Upper lobe of left lung (tissue), 6 donors: ENCODE measurements around the gene ATP6V0C. TPM values are rescaled to one million over a fixed set of nuclear protein-coding genes. Genes with fewer than 3 reads are reported as not detected.

ENCODE experiments used
- ATAC-seq, 2 donors: fragments of 200-7000 bp; cut with Tn5 transposase; one replicate each; pipeline ENCODE4 v1.9.1; 2022; ENCODE audit warnings: mild to moderate bottlenecking in 2 of 2, moderate library complexity in 2 of 2; ENCODE audit not compliant: low FRiP score in 2 of 2
- DNase-seq, 2 donors: peaks; one replicate each; pipeline ENCODE4 v3.0.0-alpha.2; 2019 to 2020
- H3K27ac ChIP-seq, 4 donors: fragments of 200-600 bp; sonication (generic); one replicate each; pipeline ENCODE4 v1.5.1; 2016 to 2019
- H3K27me3 ChIP-seq, 4 donors: fragments of 200-600 bp; sonication (generic); one replicate each; pipeline ENCODE4 v1.5.1; 2017 to 2019
- H3K36me3 ChIP-seq, 4 donors: fragments of 200-600 bp; sonication (generic); one replicate each; pipeline ENCODE4 v1.5.1; 2016 to 2019
- H3K4me1 ChIP-seq, 4 donors: fragments of 200-600 bp; sonication (generic); one replicate each; pipeline ENCODE4 v1.5.1; 2018 to 2019
- H3K4me3 ChIP-seq, 4 donors: fragments of 200-600 bp; sonication (generic); one replicate each; pipeline ENCODE4 v1.5.1; 2017 to 2019; ENCODE audit warnings: mild to moderate bottlenecking in 2 of 4, moderate library complexity in 1 of 4
- H3K9me3 ChIP-seq, 4 donors: fragments of 200-600 bp; sonication (generic); one replicate each; pipeline ENCODE4 v1.5.1; 2018 to 2019
- EP300 ChIP-seq, 4 donors: sonication (generic); formaldehyde crosslinking; IDR thresholded peaks; one replicate each; pipeline ENCODE4 v1.5.1; 2017; ENCODE audit warnings: antibody characterized with exemption in 4 of 4, control low read depth in 2 of 4
- POLR2A ChIP-seq, 4 donors: fragments of 450-650 bp; IDR thresholded peaks; one replicate each; pipeline ENCODE4 v1.5.1; 2016 to 2017; ENCODE audit warnings: antibody characterized with exemption in 4 of 4, mild to moderate bottlenecking in 2 of 4
- POLR2AphosphoS5 ChIP-seq, 2 donors: sonication (generic); formaldehyde crosslinking; IDR thresholded peaks; one replicate each; pipeline ENCODE4 v1.5.1; 2017; ENCODE audit warnings: antibody characterized with exemption in 2 of 2
- WGBS, 2 donors: methylation state at CpG; one replicate each; pipeline ENCODE4 v1.1.5; 2017 to 2018; 5-methylcytosine and 5-hydroxymethylcytosine counted together
- total RNA-seq, 6 donors: library from RNA; depleted of rRNA in 4 of 6; stranded (reverse); fragments of >200 nt in 4 of 6; gene quantifications; one replicate each; pipeline versions ENCODE4 v1.1.0 to v1.2.1, GENCODE V29; 2016 to 2021
- TF ChIP-seq, protein P1 (sequence below), 6 experiments: fragments of 450-650 bp in 4 of 6; fragments of 200-600 bp in 2 of 6; sonication (generic) in 2 of 6; IDR thresholded peaks; one replicate each; pipeline ENCODE4 v1.5.1; 2016 to 2019; ENCODE audit warnings: antibody characterized with exemption in 6 of 6
- donor health status: DM: no; HTN: no; CAD: no; lungs with moderate emphysema.
- donor health status: DM: no; HTN: yes; CAD: no; lungs with severe emphysema.

The ATP6V0C gene
- total RNA-seq, 6 donors from 2014 or later: 84.9 to 332 (median 164) TPM

DNA sequence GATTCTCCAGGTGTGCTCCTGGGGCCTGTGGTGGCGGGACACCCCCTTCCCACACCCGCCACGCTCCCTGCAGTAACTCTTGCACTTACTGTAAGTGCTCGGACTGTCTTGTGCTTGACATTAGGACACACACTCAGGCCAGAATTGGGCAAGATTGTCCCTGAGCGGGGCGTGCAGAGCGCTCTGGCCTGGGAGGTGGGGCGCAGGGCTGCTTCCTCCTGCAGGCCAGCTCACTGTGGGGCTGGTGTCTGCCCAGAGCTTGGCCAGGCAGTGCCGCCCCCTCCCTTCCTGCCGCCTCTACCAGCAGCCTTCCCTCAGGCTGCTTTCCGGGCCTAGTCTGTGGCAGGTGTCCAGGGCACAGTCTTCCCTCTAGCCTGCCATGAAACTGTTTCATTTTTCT lies 6.1 kb upstream of the ATP6V0C start:
- peak; percentile 83 to 84 for DNase-seq
- Histone ChIP-seq H3K27ac (peak overlapping the region; percentile 69 to 82 (median 74)), H3K27me3 (no peaks in the 10 kb centered on the region), H3K4me3 (no peak overlapping the region), H3K4me1 (peaks cover 7 to 32% (median 22%) of the 10 kb centered on the region in 4 donors), H3K36me3 (no peaks in the 10 kb centered on the region), H3K9me3 (no peaks in the 10 kb centered on the region)
- peak; percentile 81 for ATAC-seq
- peak in 1 of 4 donors; percentile 41 for TF ChIP-seq EP300 (IDR thresholded peaks at IDR 0.05)
- peak in 1 of 4 donors; percentile 29 for TF ChIP-seq POLR2A (IDR thresholded peaks at IDR 0.05)
- TF ChIP-seq, protein P1, sequence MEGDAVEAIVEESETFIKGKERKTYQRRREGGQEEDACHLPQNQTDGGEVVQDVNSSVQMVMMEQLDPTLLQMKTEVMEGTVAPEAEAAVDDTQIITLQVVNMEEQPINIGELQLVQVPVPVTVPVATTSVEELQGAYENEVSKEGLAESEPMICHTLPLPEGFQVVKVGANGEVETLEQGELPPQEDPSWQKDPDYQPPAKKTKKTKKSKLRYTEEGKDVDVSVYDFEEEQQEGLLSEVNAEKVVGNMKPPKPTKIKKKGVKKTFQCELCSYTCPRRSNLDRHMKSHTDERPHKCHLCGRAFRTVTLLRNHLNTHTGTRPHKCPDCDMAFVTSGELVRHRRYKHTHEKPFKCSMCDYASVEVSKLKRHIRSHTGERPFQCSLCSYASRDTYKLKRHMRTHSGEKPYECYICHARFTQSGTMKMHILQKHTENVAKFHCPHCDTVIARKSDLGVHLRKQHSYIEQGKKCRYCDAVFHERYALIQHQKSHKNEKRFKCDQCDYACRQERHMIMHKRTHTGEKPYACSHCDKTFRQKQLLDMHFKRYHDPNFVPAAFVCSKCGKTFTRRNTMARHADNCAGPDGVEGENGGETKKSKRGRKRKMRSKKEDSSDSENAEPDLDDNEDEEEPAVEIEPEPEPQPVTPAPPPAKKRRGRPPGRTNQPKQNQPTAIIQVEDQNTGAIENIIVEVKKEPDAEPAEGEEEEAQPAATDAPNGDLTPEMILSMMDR (IDR thresholded peaks at IDR 0.05): no peak
- peak; percentile 47 to 61 for TF ChIP-seq POLR2AphosphoS5 (IDR thresholded peaks at IDR 0.05)
- 66 to 96% methylated on average over 3 to 11 of the region's 11 CpGs for WGBS, 2 donors

DNA sequence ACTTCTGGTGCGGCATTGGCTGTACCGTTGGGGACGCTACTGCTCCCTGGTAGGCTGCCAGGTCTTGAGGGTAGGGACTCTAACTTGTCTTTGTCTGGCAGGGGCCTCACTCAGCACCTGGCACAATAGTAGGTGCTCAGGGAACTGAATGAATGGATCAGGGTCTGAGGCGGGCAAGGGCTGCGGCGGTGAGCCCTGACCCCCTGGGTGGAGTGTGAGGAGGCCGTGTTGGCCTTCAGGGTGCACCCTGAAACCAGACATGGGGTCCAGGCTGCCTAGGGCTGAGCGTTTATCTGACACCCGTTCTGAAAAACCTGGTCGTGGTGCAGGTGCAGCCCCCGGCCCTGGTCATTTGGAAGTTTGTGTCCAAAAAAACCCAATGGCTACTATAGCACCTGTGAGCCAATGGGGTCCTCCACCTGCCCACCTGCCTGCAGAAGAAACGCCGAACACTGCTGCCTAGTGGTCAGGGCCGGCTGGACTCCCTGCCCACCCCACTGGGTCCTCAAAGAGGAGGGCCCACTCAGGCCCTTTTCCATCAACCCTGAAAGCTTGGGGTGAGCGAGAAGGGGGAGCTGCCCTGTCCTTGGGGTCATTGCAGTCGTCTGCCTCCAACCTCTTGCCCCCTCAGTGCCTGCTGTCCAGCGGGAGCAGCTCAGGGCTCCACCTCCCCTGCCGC lies 4.9 kb upstream of the ATP6V0C start:
- H3K4me1 ChIP-seq: peaks cover 8 to 34% (median 23%) of the 10 kb centered on the region in 4 donors
- DNase-seq (peak in 1 of 2 donors; percentile 67), ATAC-seq (no peak)
- no peaks in the 10 kb centered on the region for H3K9me3 ChIP-seq
- WGBS, 2 donors: 90 to 92% methylated on average over 16 to 18 of the region's 18 CpGs
- H3K27me3 ChIP-seq: no peaks in the 10 kb centered on the region
- H3K4me3 ChIP-seq: no peak overlapping the region
- TF ChIP-seq, protein P1 (IDR thresholded peaks at IDR 0.05): no peak
- TF ChIP-seq POLR2A (IDR thresholded peaks at IDR 0.05) (no peak), EP300 (IDR thresholded peaks at IDR 0.05) (no peak), POLR2AphosphoS5 (IDR thresholded peaks at IDR 0.05) (no peak)
- no peaks in the 10 kb centered on the region for H3K36me3 ChIP-seq
- H3K27ac ChIP-seq: peak overlapping the region in 2 of 4 donors; percentile 69 to 74

DNA sequence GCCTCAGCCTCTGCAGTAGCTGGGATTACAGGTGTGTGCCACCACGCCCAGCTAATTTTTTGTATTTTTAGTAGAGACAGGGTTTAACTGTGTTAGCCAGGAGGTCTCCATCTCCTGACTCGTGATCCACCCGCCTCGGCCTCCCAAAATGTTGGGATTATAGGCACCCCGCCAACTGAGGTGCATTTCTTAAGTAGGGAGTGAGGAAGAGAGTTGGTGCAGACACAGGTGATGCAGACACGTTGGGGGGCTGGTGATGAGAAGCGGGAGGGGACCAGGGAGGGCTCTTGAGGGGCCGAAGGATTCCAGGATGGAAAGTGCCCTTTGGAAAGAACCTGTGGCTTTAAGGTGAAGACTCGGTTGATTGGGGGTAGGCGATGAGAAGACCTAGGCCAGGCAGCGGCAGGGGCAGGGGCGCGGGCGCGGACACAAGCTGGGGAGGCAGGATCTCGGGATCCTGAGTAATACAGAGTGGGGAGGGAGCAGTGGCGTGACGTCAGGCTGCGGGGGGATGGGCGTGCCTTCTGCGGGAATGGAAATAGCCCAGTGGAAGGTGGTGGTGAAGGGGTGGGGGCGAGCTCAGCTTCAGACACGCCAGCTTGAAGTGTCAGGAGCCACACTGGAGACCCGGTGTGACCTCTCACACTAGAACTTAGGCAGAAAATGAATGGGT lies 2.5 kb upstream of the ATP6V0C start:
- Histone ChIP-seq H3K27ac (peak overlapping the region in 1 of 4 donors; percentile 98), H3K4me3 (no peak overlapping the region)
- ATAC-seq: no peak

DNA sequence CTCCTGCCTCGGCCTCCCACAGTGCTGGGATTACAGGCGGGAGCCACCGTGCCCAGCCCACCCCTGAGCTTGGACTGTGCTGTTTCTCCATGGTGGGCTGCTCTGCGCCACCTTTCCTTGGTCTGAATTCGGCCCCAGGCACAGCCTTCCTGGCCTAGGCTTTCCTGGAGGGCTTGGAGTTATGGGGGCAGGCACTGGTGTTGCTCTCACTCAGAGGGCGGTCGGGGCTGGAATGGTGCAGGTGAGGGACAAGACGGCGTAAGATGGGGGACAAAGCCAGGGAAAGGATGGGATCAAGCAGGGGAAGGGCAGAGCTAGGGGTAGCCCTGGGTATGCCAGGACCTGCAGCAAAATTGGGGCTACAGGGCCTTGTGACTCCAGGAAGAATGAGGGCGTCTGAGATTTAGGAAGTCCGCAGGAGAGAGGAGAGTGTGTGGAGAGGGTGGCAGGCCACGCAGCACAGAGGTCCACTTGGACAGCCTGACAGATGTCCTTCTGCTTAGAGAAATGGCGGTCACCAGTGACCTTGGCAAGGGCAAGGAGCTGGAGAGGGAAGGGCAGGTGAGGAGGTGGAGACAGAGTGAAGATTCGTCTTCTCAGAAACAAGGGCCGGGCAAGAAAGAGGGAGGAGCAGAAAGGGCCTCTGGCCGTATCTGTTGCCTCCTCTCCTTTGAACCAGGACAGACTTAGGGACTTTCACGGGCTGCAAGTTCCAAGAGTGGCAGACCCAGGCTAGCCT lies 1.6 kb upstream of the ATP6V0C start:
- DNase-seq (peak in 1 of 2 donors; percentile 28), ATAC-seq (no peak)
- Histone ChIP-seq H3K27ac (peak overlapping the region in 3 of 4 donors; percentile 98 to 99 (median 99)), H3K4me1 (peaks cover 32 to 59% (median 46%) of the 10 kb centered on the region in 4 donors), H3K9me3 (no peaks in the 10 kb centered on the region), H3K36me3 (no peaks in the 10 kb centered on the region), H3K4me3 (no peak overlapping the region), H3K27me3 (no peaks in the 10 kb centered on the region)
- WGBS, 2 donors: 93% methylated on average over 17 of the region's 17 CpGs
- TF ChIP-seq, protein P1 (IDR thresholded peaks at IDR 0.05): no peak
- no peak for TF ChIP-seq POLR2A (IDR thresholded peaks at IDR 0.05)
- no peak for TF ChIP-seq POLR2AphosphoS5 (IDR thresholded peaks at IDR 0.05)
- TF ChIP-seq EP300 (IDR thresholded peaks at IDR 0.05): no peak

More for the DNA sequence above, 2.5 kb upstream of the ATP6V0C start:
- peak; percentile 77 to 93 for DNase-seq
- 52 to 62% methylated on average over 24 of the region's 24 CpGs for WGBS, 2 donors
- peak in 1 of 2 donors; percentile 9 for TF ChIP-seq POLR2AphosphoS5 (IDR thresholded peaks at IDR 0.05)
- TF ChIP-seq POLR2A (IDR thresholded peaks at IDR 0.05): peak in 1 of 4 donors; percentile 37
- TF ChIP-seq, protein P1 (IDR thresholded peaks at IDR 0.05): no peak
- Histone ChIP-seq H3K9me3 (no peaks in the 10 kb centered on the region), H3K27me3 (no peaks in the 10 kb centered on the region), H3K36me3 (no peaks in the 10 kb centered on the region), H3K4me1 (peaks cover 23 to 50% (median 37%) of the 10 kb centered on the region in 4 donors)
